ENCODE results near the gene SPPL3.

DNA sequence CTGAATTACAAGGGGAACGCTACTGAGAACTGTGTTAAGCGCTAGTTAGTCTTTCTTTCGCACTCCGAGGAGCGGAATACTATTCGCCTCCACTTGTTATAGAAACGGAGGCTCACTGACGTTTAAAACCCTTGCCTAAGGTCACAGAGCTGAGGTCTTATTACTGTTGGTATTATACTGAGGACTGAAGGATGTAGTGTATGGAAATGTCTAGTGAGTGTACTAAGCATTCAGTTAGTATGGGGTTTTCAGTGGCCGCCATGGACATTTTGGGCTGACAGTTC is 177.7 kb downstream of the SPPL3 start:
- TF ChIP-seq, protein P1, sequence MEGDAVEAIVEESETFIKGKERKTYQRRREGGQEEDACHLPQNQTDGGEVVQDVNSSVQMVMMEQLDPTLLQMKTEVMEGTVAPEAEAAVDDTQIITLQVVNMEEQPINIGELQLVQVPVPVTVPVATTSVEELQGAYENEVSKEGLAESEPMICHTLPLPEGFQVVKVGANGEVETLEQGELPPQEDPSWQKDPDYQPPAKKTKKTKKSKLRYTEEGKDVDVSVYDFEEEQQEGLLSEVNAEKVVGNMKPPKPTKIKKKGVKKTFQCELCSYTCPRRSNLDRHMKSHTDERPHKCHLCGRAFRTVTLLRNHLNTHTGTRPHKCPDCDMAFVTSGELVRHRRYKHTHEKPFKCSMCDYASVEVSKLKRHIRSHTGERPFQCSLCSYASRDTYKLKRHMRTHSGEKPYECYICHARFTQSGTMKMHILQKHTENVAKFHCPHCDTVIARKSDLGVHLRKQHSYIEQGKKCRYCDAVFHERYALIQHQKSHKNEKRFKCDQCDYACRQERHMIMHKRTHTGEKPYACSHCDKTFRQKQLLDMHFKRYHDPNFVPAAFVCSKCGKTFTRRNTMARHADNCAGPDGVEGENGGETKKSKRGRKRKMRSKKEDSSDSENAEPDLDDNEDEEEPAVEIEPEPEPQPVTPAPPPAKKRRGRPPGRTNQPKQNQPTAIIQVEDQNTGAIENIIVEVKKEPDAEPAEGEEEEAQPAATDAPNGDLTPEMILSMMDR (IDR thresholded peaks at IDR 0.05 in 8 of 11, conservative IDR thresholded peaks at IDR 0.05 in 3 of 11): no peak
- no peak for TF ChIP-seq POLR2A (IDR thresholded peaks at IDR 0.05)
